SW480 (cell line): Measurements from ENCODE around the gene CEL.

ENCODE experiments used
- DNase-seq: peaks from one replicate; pipeline ENCODE4 v3.0.0-alpha.2; 2016; ENCODE audit warnings: low spot score

The CEL gene

GRCh38 chr9:133104718-133105460 is 43.1 kb downstream of the CEL start:
- DNase-seq = no peak

GRCh38 chr9:133105461-133105770 is 43.6 kb downstream of the CEL start:
- DNase-seq = no peak

GRCh38 chr9:133106511-133107244 is 44.9 kb downstream of the CEL start:
- no peak for DNase-seq

- DNase-seq = no peak
Observed at GRCh38 chr9:133107245-133107722, 45.5 kb downstream of the CEL start.

GRCh38 chr9:133107961-133108793 is 46.4 kb downstream of the CEL start:
- DNase-seq = no peak

GRCh38 chr9:133108794-133109641 is 47.2 kb downstream of the CEL start:
- DNase-seq = no peak

GRCh38 chr9:133109931-133110650 is 48.3 kb downstream of the CEL start:
- DNase-seq = no peak

GRCh38 chr9:133111808-133112662 is 50.3 kb downstream of the CEL start:
- no peak for DNase-seq

- no peak for DNase-seq
Observed at GRCh38 chr9:133112663-133113026, 50.9 kb downstream of the CEL start.

GRCh38 chr9:133113163-133113948 is 51.6 kb downstream of the CEL start:
- DNase-seq = no peak

GRCh38 chr9:133113949-133114885 is 52.4 kb downstream of the CEL start:
- no peak for DNase-seq

GRCh38 chr9:133114886-133115603 is 53.3 kb downstream of the CEL start:
- no peak for DNase-seq

- no peak for DNase-seq
Observed at GRCh38 chr9:133115604-133116345, 54.0 kb downstream of the CEL start.

GRCh38 chr9:133116346-133117231 is 54.8 kb downstream of the CEL start:
- DNase-seq = no peak

GRCh38 chr9:133117271-133118178 is 55.7 kb downstream of the CEL start:
- DNase-seq = no peak
